GM12801 (cell line): ENCODE measurements around the gene IRGQ.

Experiments used
- CTCF ChIP-seq: IDR thresholded peaks from one replicate; pipeline ENCODE4 v1.5.1; 2011; ENCODE audit warnings: control low read depth; ENCODE audit not compliant: insufficient read length; ENCODE audit errors: extremely low read depth

Gene IRGQ

GRCh38 chr19:43595999-43596841, at the start of gene IRGQ, which contains the start of gene ZNF576:
IRGQ (minus strand) TSS chr19:43596134; CDS start chr19:43595338, 796 bp downstream.
ZNF576 (plus strand) TSS chr19:43596595; CDS start chr19:43597109, 514 bp downstream.
- TF ChIP-seq CTCF, result no peak

GRCh38 chr19:43644181-43644580, 48.2 kb upstream of the IRGQ start:
- no peak for TF ChIP-seq CTCF

- TF ChIP-seq CTCF, result no peak
Measured at GRCh38 chr19:43643326-43643725, 47.4 kb upstream of the IRGQ start.

GRCh38 chr19:43642531-43642930, 46.6 kb upstream of the IRGQ start:
- no peak for TF ChIP-seq CTCF

GRCh38 chr19:43641333-43641732, 45.4 kb upstream of the IRGQ start:
- TF ChIP-seq CTCF, result no peak

- no peak for TF ChIP-seq CTCF
Measured at GRCh38 chr19:43640424-43640757, 44.5 kb upstream of the IRGQ start.

GRCh38 chr19:43639519-43640423, 43.8 kb upstream of the IRGQ start, which contains the start of gene CADM4:
CADM4 (minus strand) TSS chr19:43639850; CDS start chr19:43639790, 60 bp downstream.
- no peak for TF ChIP-seq CTCF
